ENCODE measurements around the gene CATSPERD.

Gene CATSPERD

GRCh38 chr19:5806133-5806489 is 85.7 kb downstream of the CATSPERD start:
- no peak for DNase-seq (ENCODE audit: low read depth)

GRCh38 chr19:5806905-5807304 is 86.5 kb downstream of the CATSPERD start:
- no peak for DNase-seq (ENCODE audit: low read depth)

- no peak for DNase-seq (ENCODE audit: low read depth)
These were observed 87.8 kb downstream of the CATSPERD start for GRCh38 chr19:5808120-5808816.

- DNase-seq (ENCODE audit: low read depth), result no peak
These were observed 88.6 kb downstream of the CATSPERD start for GRCh38 chr19:5809053-5809452.

GRCh38 chr19:5809469-5809868 is 89.0 kb downstream of the CATSPERD start:
- DNase-seq (ENCODE audit: low read depth), result no peak

GRCh38 chr19:5811117-5811516 is 90.7 kb downstream of the CATSPERD start:
- DNase-seq (ENCODE audit: low read depth), result no peak

GRCh38 chr19:5814123-5814851 is 93.8 kb downstream of the CATSPERD start:
- DNase-seq (ENCODE audit: low read depth), result no peak

GRCh38 chr19:5814852-5815246 is 94.4 kb downstream of the CATSPERD start:
- no peak for DNase-seq (ENCODE audit: low read depth)

- no peak for DNase-seq (ENCODE audit: low read depth)
These were observed 96.8 kb downstream of the CATSPERD start for GRCh38 chr19:5817218-5817617.

GRCh38 chr19:5818594-5818993 is 98.2 kb downstream of the CATSPERD start:
- no peak for DNase-seq (ENCODE audit: low read depth)

- DNase-seq (ENCODE audit: low read depth), result no peak
These were observed 100.3 kb downstream of the CATSPERD start for GRCh38 chr19:5820785-5821184.

- no peak for DNase-seq (ENCODE audit: low read depth)
These were observed 101.2 kb downstream of the CATSPERD start for GRCh38 chr19:5821521-5822180.

- DNase-seq (ENCODE audit: low read depth), result no peak
These were observed 101.9 kb downstream of the CATSPERD start for GRCh38 chr19:5822181-5822844.

GRCh38 chr19:5823579-5824281 is 103.3 kb downstream of the CATSPERD start:
- no peak for DNase-seq (ENCODE audit: low read depth)

- DNase-seq (ENCODE audit: low read depth), result no peak
These were observed 104.3 kb downstream of the CATSPERD start for GRCh38 chr19:5824751-5825150.

- DNase-seq (ENCODE audit: low read depth), result no peak
These were observed 104.7 kb downstream of the CATSPERD start for GRCh38 chr19:5825178-5825577.

- DNase-seq (ENCODE audit: low read depth), result peak; percentile 34
These were observed 106.3 kb downstream of the CATSPERD start for GRCh38 chr19:5826531-5827341.

GRCh38 chr19:5827342-5827890 is 107.0 kb downstream of the CATSPERD start:
- DNase-seq (ENCODE audit: low read depth), result no peak

GRCh38 chr19:5827891-5828660 is 107.6 kb downstream of the CATSPERD start:
- peak; percentile 87 for DNase-seq (ENCODE audit: low read depth)

All from fibroblast of gingiva (primary cell).